Activated CD4-positive, alpha-beta memory T cell treated with anti-CD3 and anti-CD28 coated beads for 36 hours (primary cell): ENCODE results near the gene CHST1. TPM values are rescaled to one million over a fixed set of nuclear protein-coding genes. Genes with fewer than 3 reads are reported as not detected.

Experiments
- CTCF ChIA-PET: fragments of 350-600 bp; sonication (Branson Sonifier 250); formaldehyde crosslinking; loops from one replicate; lab custom pipeline; 2021; ENCODE audit warnings: antibody characterized with exemption, inconsistent platforms; lab: Charles Lee
- POLR2A ChIA-PET: fragments of 350-600 bp; sonication (Branson Sonifier 250); formaldehyde crosslinking; loops from one replicate; lab custom pipeline; 2021; ENCODE audit warnings: antibody characterized with exemption; lab: Charles Lee
- DNase-seq: peaks from one replicate; pipeline ENCODE4 v3.0.0-alpha.2; 2020
- H3K27ac Mint-ChIP-seq: one replicate; pipeline ENCODE4 v1.8.0; 2021; ENCODE audit warnings: mixed read lengths
- H3K27me3 Mint-ChIP-seq: one replicate; pipeline ENCODE4 v1.8.0; 2021; ENCODE audit warnings: mixed read lengths
- H3K36me3 Mint-ChIP-seq: one replicate; pipeline ENCODE4 v1.8.0; 2021; ENCODE audit warnings: mixed read lengths
- H3K4me1 Mint-ChIP-seq: one replicate; pipeline ENCODE4 v1.8.0; 2021; ENCODE audit warnings: low read depth, mixed read lengths
- H3K4me3 Mint-ChIP-seq: one replicate; pipeline ENCODE4 v1.8.0; 2021; ENCODE audit warnings: mild to moderate bottlenecking, mixed read lengths
- H3K9me3 Mint-ChIP-seq: one replicate; pipeline ENCODE4 v1.8.0; 2021; ENCODE audit warnings: mixed read lengths
- intact Hi-C: fragments of 100-400 bp; cut with micrococcal nuclease; formaldehyde crosslinking; loops from one replicate; pipeline ENCODE4 v1.15.1; 2023
- total RNA-seq, 2 experiments: library from RNA; stranded (reverse); gene quantifications; one replicate each; pipeline ENCODE4 v1.2.3, GENCODE V29; 2021

The CHST1 gene
- total RNA-seq = under 1 TPM; 0.24 to 0.44 TPM

DNA sequence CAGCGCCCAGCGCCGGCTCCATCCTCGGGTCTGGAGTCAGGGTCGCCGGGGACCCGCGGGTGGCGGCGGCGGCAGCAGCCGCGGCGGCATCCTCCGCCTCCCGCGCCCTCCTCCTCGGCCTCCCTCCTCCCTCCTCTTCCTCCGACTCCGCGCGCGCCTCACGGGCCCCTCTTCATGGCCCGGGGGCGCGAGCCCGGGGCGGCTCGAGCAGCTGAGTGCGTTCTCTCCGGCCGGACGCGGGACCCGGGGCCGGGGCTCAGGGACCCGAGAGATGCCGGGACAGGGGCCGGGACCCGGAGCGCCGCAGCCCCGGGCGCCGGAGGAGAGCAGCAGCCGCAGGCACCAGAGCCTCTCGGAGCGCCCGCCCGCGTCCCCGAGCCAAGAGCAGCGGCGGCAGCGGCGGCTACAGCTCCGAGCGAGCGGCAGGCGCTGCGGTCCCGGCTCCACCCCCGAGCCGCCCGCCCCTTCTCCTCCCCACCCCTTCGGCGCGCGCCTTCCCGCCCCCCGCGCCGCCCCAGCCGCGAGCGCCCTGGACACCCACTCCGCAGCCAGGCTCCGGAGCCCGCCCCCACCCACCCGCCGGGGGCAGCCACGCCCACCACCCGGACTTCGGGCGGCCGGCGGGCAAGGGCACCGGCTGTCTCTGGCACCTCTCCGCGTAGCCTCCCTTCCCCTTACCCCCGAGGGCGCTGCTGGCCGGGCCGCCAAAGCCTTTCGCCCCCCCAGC is at the start of gene CHST1:
Gene CHST1, minus strand, starts transcription at position 417 of the 727 bp plus-strand sequence. CDS start 14,699 bp downstream, outside the sequence.
- peak; percentile 27 for DNase-seq
- peaks cover 47% of the 10 kb centered on the region for H3K27me3 Mint-ChIP-seq
- peak within 1 kb of the TSS; percentile 57 for H3K4me3 Mint-ChIP-seq
- H3K9me3 Mint-ChIP-seq = no peaks in the 10 kb centered on the region
- ChIA-PET CTCF (interaction anchor here (0.9 to 2.3 kb wide), 2 partner anchors 9 to 106 kb away, joined by 3 to 9 read pairs; no protein-coding TSS in a partner anchor), POLR2A (no interaction called here)
- H3K36me3 Mint-ChIP-seq = no peaks in the 10 kb centered on the region
- intact Hi-C loops = no loop called here
- H3K4me1 Mint-ChIP-seq = peaks cover 13% of the 10 kb centered on the region
- H3K27ac Mint-ChIP-seq = no peak within 1 kb of the TSS

GRCh38 chr11:45713573-45713972 is 48.2 kb upstream of the CHST1 start:
- H3K27me3 Mint-ChIP-seq = peaks cover 34% of the 10 kb centered on the region
- no peaks in the 10 kb centered on the region for H3K4me1 Mint-ChIP-seq
- no peak overlapping the region for H3K27ac Mint-ChIP-seq
- DNase-seq = no peak
- CTCF ChIA-PET = interaction anchor here (0.9 to 1.7 kb wide), 3 partner anchors 9 to 59 kb away, joined by 3 to 9 read pairs (median 4); no protein-coding TSS in a partner anchor
- POLR2A ChIA-PET = no interaction called here
- no peaks in the 10 kb centered on the region for H3K9me3 Mint-ChIP-seq
- intact Hi-C loops = no loop called here
- H3K4me3 Mint-ChIP-seq = no peak overlapping the region
- H3K36me3 Mint-ChIP-seq = no peaks in the 10 kb centered on the region

GRCh38 chr11:45710561-45710960 is 45.1 kb upstream of the CHST1 start:
- H3K4me1 Mint-ChIP-seq = no peaks in the 10 kb centered on the region
- ChIA-PET CTCF (interaction anchor here (0.8 kb wide), 1 partner anchor 11 kb away, joined by 3 read pairs; no protein-coding TSS in a partner anchor), POLR2A (no interaction called here)
- intact Hi-C loops = no loop called here
- no peaks in the 10 kb centered on the region for H3K9me3 Mint-ChIP-seq
- DNase-seq = no peak
- no peaks in the 10 kb centered on the region for H3K36me3 Mint-ChIP-seq
- H3K27ac Mint-ChIP-seq = no peak overlapping the region
- peaks cover 39% of the 10 kb centered on the region for H3K27me3 Mint-ChIP-seq
- no peak overlapping the region for H3K4me3 Mint-ChIP-seq

GRCh38 chr11:45708887-45709663 is 43.7 kb upstream of the CHST1 start:
- Mint-ChIP-seq H3K4me3 (no peak overlapping the region), H3K9me3 (no peaks in the 10 kb centered on the region), H3K27me3 (peaks cover 40% of the 10 kb centered on the region), H3K27ac (no peak overlapping the region), H3K36me3 (no peaks in the 10 kb centered on the region), H3K4me1 (no peaks in the 10 kb centered on the region)
- intact Hi-C loops = no loop called here
- ChIA-PET CTCF (no interaction called here), POLR2A (no interaction called here)
- no peak for DNase-seq

GRCh38 chr11:45704635-45705034 is 39.2 kb upstream of the CHST1 start:
- Mint-ChIP-seq H3K27me3 (peaks cover 36% of the 10 kb centered on the region), H3K36me3 (no peaks in the 10 kb centered on the region), H3K9me3 (no peaks in the 10 kb centered on the region), H3K27ac (no peak overlapping the region), H3K4me3 (no peak overlapping the region), H3K4me1 (no peaks in the 10 kb centered on the region)
- intact Hi-C loops = no loop called here
- ChIA-PET POLR2A (no interaction called here), CTCF (interaction anchor here (1.2 to 2.1 kb wide), 3 partner anchors 9 to 334 kb away, joined by 3 to 7 read pairs (median 3); no protein-coding TSS in a partner anchor)
- DNase-seq = no peak

DNA sequence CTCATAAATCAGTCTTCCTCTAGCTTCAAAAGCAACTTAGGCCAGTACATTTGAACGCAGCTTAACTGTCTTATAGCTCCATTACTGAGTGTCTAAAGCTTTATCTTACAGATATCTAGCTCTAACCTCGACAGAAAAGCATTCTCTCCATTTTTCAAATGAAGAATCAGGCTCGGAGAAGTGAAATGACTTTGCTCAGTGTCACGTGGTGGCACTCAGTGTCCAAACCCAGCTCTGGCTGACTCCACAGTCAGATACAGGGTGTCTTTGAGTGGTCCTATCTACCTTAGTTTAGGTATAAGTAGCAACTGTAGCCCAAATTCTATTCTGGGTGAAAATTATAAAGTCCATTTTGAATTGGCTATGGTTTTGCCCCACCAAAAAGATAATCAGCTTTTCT is 38.7 kb upstream of the CHST1 start:
- intact Hi-C loops = no loop called here
- Mint-ChIP-seq H3K36me3 (no peaks in the 10 kb centered on the region), H3K27me3 (peaks cover 34% of the 10 kb centered on the region), H3K4me1 (no peaks in the 10 kb centered on the region), H3K4me3 (no peak overlapping the region), H3K27ac (no peak overlapping the region), H3K9me3 (no peaks in the 10 kb centered on the region)
- ChIA-PET POLR2A (no interaction called here), CTCF (interaction anchor here (0.6 to 2.1 kb wide), 4 partner anchors 10 to 333 kb away, joined by 3 to 7 read pairs (median 3); no protein-coding TSS in a partner anchor)
- DNase-seq = no peak

DNA sequence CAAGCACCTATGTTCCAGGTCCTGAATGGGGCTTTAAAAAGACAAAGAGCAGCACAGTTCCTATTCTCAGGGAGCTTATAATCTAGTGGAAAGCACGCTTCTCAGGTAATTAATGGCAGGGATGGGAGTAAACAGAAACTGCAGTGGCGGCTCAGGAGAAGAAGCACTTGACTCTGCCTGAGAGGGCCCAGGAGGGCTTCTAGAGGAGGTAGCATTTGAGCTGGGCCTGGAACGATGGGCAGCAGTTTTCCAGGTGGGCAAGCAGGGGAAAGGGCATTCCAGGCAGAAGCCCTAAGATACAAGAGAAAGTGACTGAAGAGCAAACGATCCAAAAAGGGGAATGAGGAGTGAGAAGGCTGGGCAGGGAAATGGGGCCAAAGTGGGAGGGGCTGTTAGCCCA is 37.1 kb upstream of the CHST1 start:
- Mint-ChIP-seq H3K27ac (no peak overlapping the region), H3K36me3 (no peaks in the 10 kb centered on the region), H3K4me3 (no peak overlapping the region), H3K4me1 (no peaks in the 10 kb centered on the region), H3K9me3 (no peaks in the 10 kb centered on the region), H3K27me3 (peaks cover 23% of the 10 kb centered on the region)
- ChIA-PET POLR2A (no interaction called here), CTCF (interaction anchor here (0.7 to 2.1 kb wide), 2 partner anchors 69 to 330 kb away, joined by 3 to 7 read pairs; no protein-coding TSS in a partner anchor)
- DNase-seq = no peak
- intact Hi-C loops = no loop called here

GRCh38 chr11:45698777-45699497 is 33.5 kb upstream of the CHST1 start:
- no peak for DNase-seq
- ChIA-PET POLR2A (no interaction called here), CTCF (no interaction called here)
- H3K27me3 Mint-ChIP-seq = peaks cover 12% of the 10 kb centered on the region
- no peaks in the 10 kb centered on the region for H3K9me3 Mint-ChIP-seq
- no peaks in the 10 kb centered on the region for H3K4me1 Mint-ChIP-seq
- H3K4me3 Mint-ChIP-seq = no peak overlapping the region
- H3K36me3 Mint-ChIP-seq = no peaks in the 10 kb centered on the region
- H3K27ac Mint-ChIP-seq = no peak overlapping the region
- intact Hi-C loops = no loop called here

DNA sequence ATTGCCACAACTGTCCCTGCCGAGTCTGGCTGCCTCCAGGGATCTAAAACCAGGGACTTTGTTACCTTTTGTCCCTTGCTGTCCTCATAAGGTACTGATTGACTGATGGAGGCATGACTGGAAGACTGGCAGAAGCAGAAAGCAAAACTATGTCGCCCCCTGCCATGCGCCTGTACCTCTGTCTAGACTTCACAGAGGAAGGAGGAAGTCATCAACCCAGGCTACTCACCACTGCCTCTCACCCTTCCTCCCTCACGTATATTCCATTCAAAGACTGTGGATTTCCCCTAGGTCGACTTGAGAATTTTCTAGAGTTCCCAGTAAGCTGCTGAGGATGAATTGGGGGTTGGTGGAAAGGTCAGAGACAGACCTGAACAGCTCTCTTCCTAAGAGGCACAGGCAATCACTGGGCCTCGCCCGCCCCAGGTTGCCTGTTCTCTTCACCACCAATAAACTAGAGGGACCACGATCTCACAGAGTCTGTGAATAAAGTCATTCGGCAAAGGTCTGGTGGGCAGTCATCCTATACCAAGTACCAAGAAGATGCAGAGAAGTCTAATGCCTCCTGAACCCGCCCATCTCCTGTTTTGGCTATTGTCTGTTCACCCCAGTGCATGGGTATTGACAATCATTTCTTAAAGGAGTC is 27.5 kb upstream of the CHST1 start:
- Mint-ChIP-seq H3K27me3 (peaks cover 2% of the 10 kb centered on the region), H3K4me1 (peaks cover 3% of the 10 kb centered on the region), H3K36me3 (no peaks in the 10 kb centered on the region), H3K4me3 (no peak overlapping the region), H3K9me3 (no peaks in the 10 kb centered on the region), H3K27ac (no peak overlapping the region)
- intact Hi-C loops = no loop called here
- POLR2A ChIA-PET = no interaction called here
- DNase-seq = no peak
- CTCF ChIA-PET = interaction anchor here (1.4 to 1.9 kb wide), 2 partner anchors 38 to 79 kb away, joined by 3 to 5 read pairs; no protein-coding TSS in a partner anchor

GRCh38 chr11:45688472-45689033 is 23.1 kb upstream of the CHST1 start:
- Mint-ChIP-seq H3K9me3 (no peaks in the 10 kb centered on the region), H3K27me3 (peaks cover 4% of the 10 kb centered on the region)

DNA sequence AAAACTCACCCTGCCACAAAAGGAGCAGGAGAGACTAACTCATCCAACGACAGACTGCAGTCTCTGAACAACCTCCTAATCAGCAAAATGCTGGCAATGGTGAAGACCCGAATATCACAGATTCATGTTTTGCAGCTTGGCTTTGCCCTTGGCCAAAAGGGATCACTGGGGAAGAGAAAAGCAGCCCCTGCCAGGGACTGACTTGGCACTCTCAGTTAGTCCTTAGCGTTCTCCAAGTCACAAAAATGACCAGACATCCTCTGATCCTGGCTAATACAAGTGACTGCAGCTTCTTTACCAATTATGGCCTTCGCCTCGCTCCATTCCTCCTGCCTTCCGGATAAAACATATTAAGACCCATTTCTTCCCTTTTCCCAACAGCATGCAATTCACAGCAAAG is 22.4 kb upstream of the CHST1 start:
- Mint-ChIP-seq H3K27me3 (peaks cover 4% of the 10 kb centered on the region), H3K9me3 (no peaks in the 10 kb centered on the region), H3K4me3 (no peak overlapping the region), H3K4me1 (peaks cover 3% of the 10 kb centered on the region), H3K27ac (no peak overlapping the region), H3K36me3 (no peaks in the 10 kb centered on the region)
- intact Hi-C loops = no loop called here
- no peak for DNase-seq
- ChIA-PET CTCF (no interaction called here), POLR2A (no interaction called here)

More at GRCh38 chr11:45688472-45689033, 23.1 kb upstream of the CHST1 start:
- CTCF ChIA-PET = interaction anchor here (0.8 to 1.1 kb wide), 3 partner anchors 29 to 83 kb away, joined by 3 to 5 read pairs (median 4); no protein-coding TSS in a partner anchor
- peaks cover 3% of the 10 kb centered on the region for H3K4me1 Mint-ChIP-seq
- intact Hi-C loops = no loop called here
- no peaks in the 10 kb centered on the region for H3K36me3 Mint-ChIP-seq
- no peak overlapping the region for H3K4me3 Mint-ChIP-seq
- POLR2A ChIA-PET = no interaction called here
- H3K27ac Mint-ChIP-seq = no peak overlapping the region
- DNase-seq = no peak
